Thoracic aorta (tissue), 2 donors: ENCODE measurements around the gene ADSS1. TPM values are rescaled to one million over a fixed set of nuclear protein-coding genes. Genes with fewer than 3 reads are reported as not detected.

Experiments
- ATAC-seq: fragments of 150-250 bp; one replicate; pipeline ENCODE4 v1.8.0; 2017; ENCODE audit warnings: low read depth; ENCODE audit not compliant: insufficient number of reproducible peaks, low FRiP score
- DNase-seq: peaks from one replicate; pipeline ENCODE4 v3.0.0-alpha.2; 2020; ENCODE audit warnings: low spot score
- H3K27ac ChIP-seq, 2 donors: fragments of 200-600 bp; sonication (generic); 1 replicate in 1 of 2; 2 replicates in 1 of 2; pipeline ENCODE4 v1.5.1; 2016; ENCODE audit warnings: mild to moderate bottlenecking in 2 of 2, moderate library complexity in 2 of 2
- H3K27me3 ChIP-seq: fragments of 200-600 bp; sonication (generic); replicated peaks from 2 replicates; pipeline ENCODE4 v1.6.0; 2016; ENCODE audit warnings: mild to moderate bottlenecking; ENCODE audit not compliant: insufficient read depth
- H3K36me3 ChIP-seq: fragments of 200-600 bp; sonication (generic); one replicate; pipeline ENCODE4 v1.5.1; 2016
- H3K4me1 ChIP-seq, 2 donors: fragments of 200-600 bp; sonication (generic); 1 replicate in 1 of 2; 2 replicates in 1 of 2; pipeline versions ENCODE4 v1.5.1 to v1.6.0; 2016; ENCODE audit warnings: low read depth in 2 of 2, mild to moderate bottlenecking in 1 of 2; ENCODE audit not compliant: control insufficient read depth in 1 of 2
- H3K4me3 ChIP-seq: fragments of 200-600 bp; sonication (generic); 2 replicates; pipeline ENCODE4 v1.5.1; 2016; ENCODE audit warnings: mild to moderate bottlenecking
- H3K9me3 ChIP-seq: fragments of 200-600 bp; sonication (generic); 2 replicates; pipeline ENCODE4 v1.5.1; 2016
- total RNA-seq, 2 donors: library from RNA; depleted of rRNA; stranded (reverse); fragments of >200 nt; gene quantifications; one replicate each; pipeline versions ENCODE4 v1.1.0 to v1.2.3, GENCODE V29; 2016
- TF ChIP-seq, protein P1 (sequence below): fragments of 200-600 bp; sonication (generic); IDR thresholded peaks from one replicate; pipeline ENCODE4 v1.5.1; 2019; ENCODE audit warnings: antibody characterized with exemption

The ADSS1 gene
- total RNA-seq, 2 donors from 2014 or later, result 30.8 to 87.3 TPM

DNA sequence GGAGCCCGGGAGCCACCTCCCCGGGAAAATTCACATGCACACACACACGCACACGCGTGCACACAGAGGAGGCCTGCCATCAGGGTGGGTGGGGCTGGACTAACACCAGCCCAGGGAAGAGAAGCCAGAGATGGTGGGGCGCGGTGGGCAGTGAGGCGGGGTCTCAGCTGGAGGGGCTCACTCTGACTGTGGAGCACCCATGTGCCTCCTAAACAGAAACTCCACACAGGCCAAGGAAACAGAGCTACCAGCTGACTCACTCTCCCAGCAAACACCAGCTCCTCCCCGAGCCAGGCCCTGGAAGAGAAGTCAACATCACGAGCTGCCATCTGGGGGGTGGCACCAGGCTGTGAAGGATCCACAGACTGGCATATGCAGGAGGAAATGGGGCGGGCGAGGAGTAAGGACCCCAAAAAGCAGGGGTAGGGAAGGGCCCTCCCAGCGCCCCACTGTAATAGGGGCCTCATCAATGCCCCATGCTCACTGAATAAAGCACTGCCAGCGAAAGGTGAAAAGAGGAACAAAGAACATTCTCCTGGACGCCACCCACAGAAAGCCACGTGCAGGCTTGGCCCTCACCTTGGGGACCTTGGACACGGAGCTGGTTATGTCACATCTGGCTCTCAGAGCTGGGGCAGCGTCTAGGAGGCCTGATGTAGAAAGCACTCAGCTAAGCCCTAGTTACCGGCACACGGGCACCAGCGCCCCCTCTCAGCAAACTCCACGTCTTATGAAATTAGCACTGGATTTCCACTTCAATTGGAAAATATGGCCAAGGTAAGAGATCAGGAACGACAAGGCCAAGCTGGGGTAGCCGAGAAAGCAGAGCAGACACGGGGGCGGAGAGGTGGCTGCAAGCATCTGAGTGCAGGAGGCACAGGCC, 43.0 kb upstream of the ADSS1 start:
- no peaks in the 10 kb centered on the region for H3K9me3 ChIP-seq
- peaks cover 42 to 59% of the 10 kb centered on the region in 2 donors for H3K4me1 ChIP-seq
- DNase-seq, result peak; percentile 75
- TF ChIP-seq, protein P1, sequence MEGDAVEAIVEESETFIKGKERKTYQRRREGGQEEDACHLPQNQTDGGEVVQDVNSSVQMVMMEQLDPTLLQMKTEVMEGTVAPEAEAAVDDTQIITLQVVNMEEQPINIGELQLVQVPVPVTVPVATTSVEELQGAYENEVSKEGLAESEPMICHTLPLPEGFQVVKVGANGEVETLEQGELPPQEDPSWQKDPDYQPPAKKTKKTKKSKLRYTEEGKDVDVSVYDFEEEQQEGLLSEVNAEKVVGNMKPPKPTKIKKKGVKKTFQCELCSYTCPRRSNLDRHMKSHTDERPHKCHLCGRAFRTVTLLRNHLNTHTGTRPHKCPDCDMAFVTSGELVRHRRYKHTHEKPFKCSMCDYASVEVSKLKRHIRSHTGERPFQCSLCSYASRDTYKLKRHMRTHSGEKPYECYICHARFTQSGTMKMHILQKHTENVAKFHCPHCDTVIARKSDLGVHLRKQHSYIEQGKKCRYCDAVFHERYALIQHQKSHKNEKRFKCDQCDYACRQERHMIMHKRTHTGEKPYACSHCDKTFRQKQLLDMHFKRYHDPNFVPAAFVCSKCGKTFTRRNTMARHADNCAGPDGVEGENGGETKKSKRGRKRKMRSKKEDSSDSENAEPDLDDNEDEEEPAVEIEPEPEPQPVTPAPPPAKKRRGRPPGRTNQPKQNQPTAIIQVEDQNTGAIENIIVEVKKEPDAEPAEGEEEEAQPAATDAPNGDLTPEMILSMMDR, result no peak
- H3K27ac ChIP-seq, result peak overlapping the region; percentile 85 to 90
- peak; percentile 43 for ATAC-seq
- H3K27me3 ChIP-seq, result no peaks in the 10 kb centered on the region
- no peaks in the 10 kb centered on the region for H3K36me3 ChIP-seq
- H3K4me3 ChIP-seq, result peak overlapping the region; percentile 59

DNA sequence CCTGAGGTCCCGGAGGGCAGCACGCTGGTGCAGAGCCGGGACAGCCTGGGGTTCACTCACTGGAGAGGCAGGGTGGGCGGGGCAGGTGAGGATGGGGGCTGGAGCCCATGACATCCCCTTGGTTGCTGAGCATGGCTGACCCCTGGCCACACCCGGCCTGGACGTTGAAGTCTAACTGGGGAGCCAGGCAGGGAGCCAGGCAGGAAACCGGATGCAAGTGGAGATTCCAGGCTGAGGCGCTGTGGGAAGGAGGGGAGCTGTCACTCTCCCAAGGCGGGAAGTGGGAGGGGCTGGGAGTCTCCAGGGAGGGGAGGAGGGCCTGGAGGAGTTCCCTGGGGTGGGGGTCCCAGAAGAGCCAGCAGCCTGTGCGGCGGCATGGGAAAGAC, 42.3 kb upstream of the ADSS1 start:
- Histone ChIP-seq H3K27me3 (no peaks in the 10 kb centered on the region), H3K4me1 (peaks cover 42 to 59% of the 10 kb centered on the region in 2 donors), H3K9me3 (no peaks in the 10 kb centered on the region), H3K27ac (peak overlapping the region; percentile 85 to 90), H3K36me3 (no peaks in the 10 kb centered on the region), H3K4me3 (peak overlapping the region; percentile 59)
- DNase-seq (peak; percentile 73), ATAC-seq (no peak)
- TF ChIP-seq, protein P1, result no peak

DNA sequence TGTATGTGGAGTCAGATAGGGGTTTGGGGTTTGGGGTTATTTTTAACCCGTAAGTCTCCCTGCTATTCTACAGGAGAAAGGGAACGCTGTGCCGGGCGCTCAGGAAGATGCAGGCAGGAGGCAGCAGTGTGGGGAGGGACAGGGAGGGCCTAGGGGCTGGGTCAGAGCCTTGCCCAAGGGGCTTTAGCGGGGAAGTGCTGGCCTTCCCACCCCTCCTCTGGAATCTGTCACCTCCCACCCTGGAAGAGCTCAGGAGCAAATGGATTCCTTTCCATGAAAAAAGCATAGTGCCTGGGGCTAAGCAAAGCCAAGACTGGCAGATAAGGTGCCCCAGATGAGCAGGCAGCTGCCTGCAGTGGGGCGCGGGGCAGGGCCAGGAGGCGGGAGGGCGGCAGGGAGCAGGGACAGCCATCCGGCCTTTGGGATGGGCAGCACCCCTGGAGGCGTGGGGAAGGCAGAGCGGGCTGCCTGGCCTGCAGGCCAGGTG, 41.9 kb upstream of the ADSS1 start:
- TF ChIP-seq, protein P1, result no peak
- H3K9me3 ChIP-seq, result no peaks in the 10 kb centered on the region
- no peak for ATAC-seq
- H3K27me3 ChIP-seq, result no peaks in the 10 kb centered on the region
- DNase-seq, result no peak
- peak overlapping the region; percentile 85 to 90 for H3K27ac ChIP-seq
- peak overlapping the region; percentile 59 for H3K4me3 ChIP-seq
- no peaks in the 10 kb centered on the region for H3K36me3 ChIP-seq
- peaks cover 40 to 57% of the 10 kb centered on the region in 2 donors for H3K4me1 ChIP-seq

DNA sequence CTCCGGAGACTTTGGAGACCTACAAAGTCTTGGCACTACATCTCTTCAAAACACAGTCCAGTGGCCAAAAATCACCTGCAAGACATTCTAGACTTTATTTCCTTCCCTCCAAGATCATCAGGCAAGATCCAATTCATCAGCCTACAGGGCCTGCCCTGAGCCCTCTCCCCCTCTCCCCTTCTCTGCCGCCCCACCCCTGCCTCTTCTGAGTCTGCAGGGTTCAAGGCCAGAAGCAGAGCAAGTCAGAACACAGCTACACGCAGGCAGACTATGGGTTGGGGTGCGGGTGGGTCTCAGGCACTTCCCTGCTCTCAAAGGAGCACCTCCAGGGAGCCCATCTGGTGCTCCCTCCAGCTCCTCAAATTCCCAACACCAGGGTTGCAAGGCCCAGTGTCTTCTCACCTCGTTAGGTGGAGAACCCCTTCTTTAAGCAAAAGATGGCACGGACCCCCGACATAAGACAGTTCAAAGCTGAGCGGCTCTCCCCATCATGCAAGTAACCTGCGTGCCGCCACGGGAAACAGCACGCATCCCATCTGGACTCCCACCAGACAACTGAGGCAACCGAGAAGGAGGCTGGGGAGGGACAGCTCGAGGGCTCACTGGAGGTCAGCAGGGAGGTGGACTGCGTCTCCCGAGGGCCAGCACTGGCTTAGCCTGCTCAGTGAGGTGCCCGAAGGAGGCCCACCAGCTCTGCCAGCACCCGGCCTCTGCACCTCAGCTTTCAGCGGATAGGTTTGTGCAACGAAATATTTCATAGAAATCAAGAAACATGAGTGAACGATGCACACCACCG, 40.2 kb upstream of the ADSS1 start:
- H3K9me3 ChIP-seq, result no peaks in the 10 kb centered on the region
- H3K27me3 ChIP-seq, result no peaks in the 10 kb centered on the region
- no peak for DNase-seq
- H3K4me3 ChIP-seq, result no peak overlapping the region
- no peak for ATAC-seq
- H3K4me1 ChIP-seq, result peaks cover 35 to 56% of the 10 kb centered on the region in 2 donors
- TF ChIP-seq, protein P1, result no peak
- no peak overlapping the region for H3K27ac ChIP-seq
- no peaks in the 10 kb centered on the region for H3K36me3 ChIP-seq

DNA sequence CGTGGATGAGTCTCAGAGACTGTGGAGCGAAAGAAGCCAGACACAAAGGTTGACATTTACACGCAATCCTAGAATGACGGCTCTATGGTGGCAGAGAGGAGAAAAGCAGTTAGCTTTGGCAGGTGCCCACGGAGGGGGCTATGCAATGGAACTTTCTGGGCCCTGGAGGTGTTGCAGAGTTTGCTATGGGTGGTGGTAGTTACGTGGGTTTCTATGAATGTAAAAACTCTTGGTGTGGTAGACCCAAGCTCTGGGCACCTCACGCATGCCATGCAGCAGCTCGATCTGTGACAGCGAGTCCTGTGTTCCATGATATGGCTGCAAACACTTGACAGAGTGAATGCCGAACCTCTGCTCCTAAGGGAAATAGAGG, 39.6 kb upstream of the ADSS1 start:
- H3K4me3 ChIP-seq, result no peak overlapping the region
- TF ChIP-seq, protein P1, result no peak

More for the DNA sequence above, 39.6 kb upstream of the ADSS1 start:
- no peak for DNase-seq
- Histone ChIP-seq H3K36me3 (no peaks in the 10 kb centered on the region), H3K9me3 (no peaks in the 10 kb centered on the region), H3K4me1 (peaks cover 36 to 54% of the 10 kb centered on the region in 2 donors), H3K27me3 (no peaks in the 10 kb centered on the region), H3K27ac (no peak overlapping the region)
- ATAC-seq, result no peak
